Loucy (cell line): ENCODE data around the gene FAM43B.

Experiments
- H2AFZ ChIP-seq: fragments of 200-600 bp; sonication (generic); 2 replicates; pipeline ENCODE4 v1.6.0; 2016; ENCODE audit warnings: antibody characterized with exemption, mild to moderate bottlenecking, low read length, moderate library complexity
- H3F3A ChIP-seq: fragments of 200-600 bp; 2 replicates; pipeline ENCODE4 v1.6.0; 2016; ENCODE audit warnings: antibody characterized with exemption, low read depth, mild to moderate bottlenecking
- H3K27me3 ChIP-seq: fragments of 200-600 bp; sonication (generic); 2 replicates; pipeline ENCODE4 v1.6.1; 2014; ENCODE audit warnings: low read length, mild to moderate bottlenecking; ENCODE audit not compliant: insufficient read depth, poor library complexity, severe bottlenecking
- H3K36me3 ChIP-seq: fragments of 200-600 bp; sonication (generic); 2 replicates; pipeline ENCODE4 v1.6.1; 2016; ENCODE audit warnings: low read length; ENCODE audit not compliant: insufficient read depth
- H3K4me1 ChIP-seq: fragments of 200-600 bp; sonication (generic); 2 replicates; pipeline ENCODE4 v1.5.1; 2014; ENCODE audit warnings: low read length, mild to moderate bottlenecking; ENCODE audit not compliant: insufficient read depth, poor library complexity, severe bottlenecking
- H3K4me2 ChIP-seq: fragments of 200-600 bp; sonication (generic); 2 replicates; pipeline ENCODE4 v1.6.0; 2014; ENCODE audit warnings: antibody characterized with exemption, low read length, low read depth, mild to moderate bottlenecking; ENCODE audit not compliant: poor library complexity, severe bottlenecking
- H3K4me3 ChIP-seq: fragments of 200-600 bp; sonication (generic); 2 replicates; pipeline ENCODE4 v1.5.1; 2014; ENCODE audit warnings: low read length, mild to moderate bottlenecking, mixed read lengths; ENCODE audit not compliant: poor library complexity, severe bottlenecking
- H3K79me2 ChIP-seq: fragments of 200-600 bp; sonication (generic); 2 replicates; pipeline ENCODE4 v1.6.1; 2014; ENCODE audit warnings: low read length; ENCODE audit not compliant: insufficient read depth
- H3K9ac ChIP-seq: fragments of 200-600 bp; sonication (generic); 2 replicates; pipeline ENCODE4 v1.6.0; 2014; ENCODE audit warnings: mild to moderate bottlenecking, low read depth, low read length, moderate library complexity; ENCODE audit not compliant: poor library complexity, severe bottlenecking
- H3K9me2 ChIP-seq: fragments of 200-600 bp; sonication (generic); replicated peaks from 2 replicates; pipeline ENCODE4 v1.6.1; 2016; ENCODE audit warnings: low read depth, low read length, mixed read lengths
- H3K9me3 ChIP-seq: fragments of 200-600 bp; sonication (generic); 2 replicates; pipeline ENCODE4 v1.6.1; 2014; ENCODE audit warnings: mild to moderate bottlenecking, antibody characterized with exemption, low read length, low read depth; ENCODE audit not compliant: insufficient read depth
- H4K20me1 ChIP-seq: fragments of 200-600 bp; sonication (generic); 2 replicates; pipeline ENCODE4 v1.6.0; 2014; ENCODE audit warnings: antibody characterized with exemption, low read length, mild to moderate bottlenecking; ENCODE audit not compliant: insufficient read depth, poor library complexity, severe bottlenecking
- CTCF ChIP-seq: fragments of 200-600 bp; sonication (generic); conservative IDR thresholded peaks from 2 replicates; pipeline ENCODE4 v1.5.1; 2014; ENCODE audit warnings: mild to moderate bottlenecking, antibody characterized with exemption, low read length
- EZH2phosphoT487 ChIP-seq: fragments of 200-600 bp; IDR thresholded peaks from 2 replicates; pipeline ENCODE4 v1.6.1; 2018; ENCODE audit warnings: antibody characterized with exemption, mild to moderate bottlenecking, moderate library complexity, borderline replicate concordance

FAM43B gene

GRCh38 chr1:20587661-20588053 lies 35.3 kb downstream of the FAM43B start:
- H4K20me1 ChIP-seq = no peaks in the 10 kb centered on the region
- H3K4me2 ChIP-seq = no peak overlapping the region
- H3K9ac ChIP-seq = no peak overlapping the region
- H3K79me2 ChIP-seq = no peaks in the 10 kb centered on the region
- no peak overlapping the region for H2AFZ ChIP-seq
- H3F3A ChIP-seq = no peaks in the 10 kb centered on the region
- no peaks in the 10 kb centered on the region for H3K36me3 ChIP-seq
- H3K4me3 ChIP-seq = no peak overlapping the region
- TF ChIP-seq EZH2phosphoT487 (no peak), CTCF (no peak)
- H3K27me3 ChIP-seq = no peaks in the 10 kb centered on the region
- no peaks in the 10 kb centered on the region for H3K9me2 ChIP-seq
- no peaks in the 10 kb centered on the region for H3K9me3 ChIP-seq
- H3K4me1 ChIP-seq = no peaks in the 10 kb centered on the region

DNA sequence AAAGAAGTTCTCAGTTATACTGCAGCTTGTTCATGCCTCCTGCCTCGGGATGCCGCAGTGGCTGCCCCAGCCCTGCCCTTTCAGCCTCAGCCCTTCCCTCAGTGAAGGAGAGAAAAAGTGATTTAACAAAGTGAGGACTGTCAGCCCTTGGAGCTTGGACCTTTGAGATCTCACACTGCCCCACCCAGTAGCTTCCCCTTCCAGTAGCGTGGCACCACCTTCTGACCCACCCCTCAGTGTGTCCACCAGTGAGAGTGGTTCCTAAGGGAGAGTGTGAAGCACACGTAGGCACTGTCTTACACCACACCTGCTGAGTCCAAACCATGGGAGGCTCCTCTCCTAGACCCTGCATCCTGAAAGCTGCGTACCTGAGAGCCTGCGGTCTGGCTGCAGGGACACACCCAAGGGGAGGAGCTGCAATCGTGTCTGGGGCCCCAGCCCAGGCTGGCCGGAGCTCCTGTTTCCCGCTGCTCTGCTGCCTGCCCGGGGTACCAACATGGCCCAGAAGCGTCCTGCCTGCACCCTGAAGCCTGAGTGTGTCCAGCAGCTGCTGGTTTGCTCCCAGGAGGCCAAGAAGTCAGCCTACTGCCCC lies 36.4 kb downstream of the FAM43B start, which contains the start of gene CDA:
CDA (plus strand) TSS at position 464 of the 592 bp plus-strand sequence; CDS start at position 497, 33 bp downstream.
- Histone ChIP-seq H2AFZ (no peak within 1 kb of the TSS), H3K9me2 (no peaks in the 10 kb centered on the region), H3K4me2 (no peak within 1 kb of the TSS), H3K9ac (no peak within 1 kb of the TSS), H3K27me3 (no peaks in the 10 kb centered on the region), H3K9me3 (no peaks in the 10 kb centered on the region), H4K20me1 (no peaks in the 10 kb centered on the region), H3K36me3 (no peaks in the 10 kb centered on the region), H3K79me2 (no peaks in the 10 kb centered on the region), H3F3A (no peaks in the 10 kb centered on the region), H3K4me1 (no peaks in the 10 kb centered on the region), H3K4me3 (no peak within 1 kb of the TSS)
- TF ChIP-seq CTCF (no peak), EZH2phosphoT487 (no peak)

DNA sequence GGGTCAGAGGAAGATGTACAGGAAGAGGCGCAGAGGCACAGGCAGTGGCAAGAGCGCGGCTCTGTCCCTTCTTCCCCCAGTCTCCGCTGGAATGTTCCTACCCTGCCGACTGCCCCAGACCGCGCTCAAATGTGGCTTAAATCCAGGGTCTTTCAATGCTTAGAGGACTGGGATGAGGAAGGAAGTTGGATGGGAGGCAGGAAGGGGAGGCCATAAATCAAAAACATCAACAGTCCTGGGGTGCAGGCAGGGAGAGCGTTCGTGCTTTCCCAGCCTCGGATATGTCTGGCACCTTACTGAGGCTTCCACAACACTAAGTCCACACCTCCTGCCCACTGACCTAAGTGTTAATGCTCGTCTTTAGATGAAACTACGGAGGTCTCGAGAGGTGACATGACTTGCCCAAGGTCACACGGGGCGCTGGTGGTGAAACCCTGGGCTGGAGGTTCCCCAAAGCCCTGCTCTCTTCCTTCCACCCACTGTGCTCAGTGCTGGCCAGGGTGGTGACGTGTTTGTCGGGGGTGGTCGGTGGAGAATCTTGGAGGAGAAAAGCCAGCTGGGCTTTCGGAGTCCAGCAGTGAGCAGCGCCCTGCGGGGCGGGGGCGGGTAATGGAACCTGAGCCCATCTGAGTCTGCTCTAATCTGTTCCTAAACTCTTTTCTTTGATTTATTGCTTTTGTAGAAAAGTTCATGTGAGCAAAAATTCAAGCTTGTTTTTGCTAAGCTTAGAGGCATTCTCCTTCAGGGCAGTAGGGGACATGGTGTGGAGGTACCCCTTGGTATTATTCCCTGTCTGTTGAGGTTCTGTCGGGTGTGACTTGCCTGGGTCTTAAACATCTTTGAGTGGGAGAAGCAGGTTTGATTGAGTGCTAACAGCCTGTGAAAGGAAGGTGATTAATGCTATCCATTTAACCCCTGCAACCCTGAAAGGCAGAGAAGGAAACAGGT lies 37.2 kb downstream of the FAM43B start:
- Histone ChIP-seq H2AFZ (no peak overlapping the region), H3K9ac (no peak overlapping the region), H3K36me3 (no peaks in the 10 kb centered on the region), H3K27me3 (no peaks in the 10 kb centered on the region), H3K4me3 (no peak overlapping the region), H3K4me2 (no peak overlapping the region), H3K9me2 (no peaks in the 10 kb centered on the region), H3F3A (no peaks in the 10 kb centered on the region), H4K20me1 (no peaks in the 10 kb centered on the region), H3K9me3 (no peaks in the 10 kb centered on the region), H3K79me2 (no peaks in the 10 kb centered on the region), H3K4me1 (no peaks in the 10 kb centered on the region)
- TF ChIP-seq CTCF = no peak
